NCI-H526 (cell line): ENCODE measurements around the gene ZNF600.
A peak's percentile ranks its signal among the peaks of the same experiment; 100 is the strongest.
"Not testable (repeated sequence)": the region's sequence is repeated elsewhere in the genome, so short reads cannot be mapped to it uniquely, and the experiment has no call there.

Source experiments
- DNase-seq, 2 experiments: peaks; one replicate each; lab custom pipeline; 2025; lab: John Stamatoyannopoulos, UW

The ZNF600 gene

GRCh38 chr19:52786464-52787354, at the start of gene ZNF600:
Gene ZNF600, minus strand, starts transcription at chr19:52786791. Its CDS starts 7,903 bp downstream, at chr19:52778888.
- DNase-seq: peak; percentile 83 to 94

GRCh38 chr19:52834289-52834688, 47.7 kb upstream of the ZNF600 start:
- not testable (repeated sequence) for DNase-seq

- not testable (repeated sequence) for DNase-seq
Measured at GRCh38 chr19:52833541-52833940, 47.0 kb upstream of the ZNF600 start.

DNA sequence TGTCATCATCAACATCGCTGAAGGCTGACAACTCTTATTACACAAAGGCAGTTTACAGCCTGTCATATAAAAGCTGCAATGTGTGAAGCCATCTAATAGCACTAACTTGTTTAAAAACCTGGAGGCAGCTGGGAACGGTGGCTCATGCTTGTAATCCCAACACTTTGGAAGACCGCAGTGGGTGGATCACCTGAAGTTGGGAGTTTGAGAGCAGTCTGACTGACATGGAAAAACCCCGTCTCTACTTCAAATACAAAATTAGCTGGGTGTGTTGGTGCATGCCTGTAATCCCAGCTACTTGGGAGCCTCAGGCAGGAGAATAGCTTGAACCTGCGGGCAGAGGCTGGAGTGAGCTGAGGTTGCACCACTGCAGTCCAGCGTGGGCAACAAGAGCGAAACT, 43.3 kb upstream of the ZNF600 start:
- DNase-seq: not testable (repeated sequence)

DNA sequence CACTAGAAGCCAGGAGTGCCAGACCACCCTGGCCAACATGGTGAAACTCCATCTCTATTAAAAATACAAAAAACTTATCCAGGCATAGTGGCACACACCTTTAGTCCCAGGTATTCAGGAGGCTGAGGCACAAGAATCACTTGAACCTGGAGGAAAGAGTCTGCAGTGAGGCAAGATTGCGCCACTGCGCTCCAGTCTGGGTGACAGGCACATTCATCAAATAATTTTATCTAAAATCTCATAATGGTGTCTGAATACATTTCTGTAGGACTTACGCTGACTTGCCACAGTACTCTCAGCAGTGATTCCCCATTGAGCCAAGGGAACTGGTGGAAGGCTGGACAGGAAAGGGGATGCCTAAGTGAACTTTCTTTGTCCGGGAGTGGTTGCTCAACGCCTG, 39.2 kb upstream of the ZNF600 start:
- no peak for DNase-seq

DNA sequence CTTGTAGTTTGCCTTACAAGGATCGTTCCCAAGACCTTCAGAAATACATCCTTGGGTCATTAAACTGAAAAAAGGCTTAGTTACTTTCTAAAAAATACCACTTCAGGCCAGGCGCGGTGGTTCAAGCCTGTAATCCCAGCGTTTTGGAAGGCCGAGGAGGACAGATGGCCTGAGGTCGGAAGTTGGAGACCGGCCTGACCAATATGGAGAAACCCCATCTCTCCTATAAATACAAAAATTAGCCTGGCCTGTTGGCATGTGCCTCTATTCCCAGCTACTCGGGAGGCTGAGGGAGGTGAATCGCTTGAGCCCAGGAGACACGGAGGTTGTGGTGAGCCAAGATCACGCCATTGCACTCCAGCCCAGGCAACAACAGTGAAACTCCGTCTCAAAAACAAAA, 37.1 kb upstream of the ZNF600 start:
- DNase-seq: no peak

GRCh38 chr19:52821204-52821960, 34.8 kb upstream of the ZNF600 start, which contains the start of gene ZNF28:
Gene ZNF28, minus strand, starts transcription at chr19:52821633. Its CDS starts 3,675 bp downstream, at chr19:52817958.
- DNase-seq: peak; percentile 68 to 81

- peak in 1 of 2 experiments; percentile 25 for DNase-seq
Measured at GRCh38 chr19:52820472-52821203, 34.0 kb upstream of the ZNF600 start.

DNA sequence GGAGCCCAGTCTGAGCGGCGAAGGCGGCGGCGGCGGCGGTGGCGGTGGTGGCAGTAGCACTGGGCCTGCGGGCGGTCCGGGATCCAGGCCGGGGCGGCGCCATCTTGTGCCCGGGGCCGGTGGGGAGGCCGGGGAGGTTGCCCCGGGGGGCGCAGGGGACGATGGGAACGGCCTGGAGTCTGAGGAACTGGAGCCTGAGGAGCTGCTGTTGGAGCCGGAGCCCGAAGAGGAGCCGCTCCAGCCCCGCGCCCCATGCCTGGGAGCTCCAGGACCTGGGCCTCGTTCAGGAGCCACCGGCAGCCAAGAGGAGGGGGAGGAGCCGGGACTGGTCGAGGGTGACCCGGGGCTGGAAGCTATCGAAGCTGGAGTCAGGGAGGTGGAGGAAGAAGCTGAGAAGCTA, 23.2 kb upstream of the ZNF600 start:
- no peak for DNase-seq

GRCh38 chr19:52799950-52800640, 13.5 kb upstream of the ZNF600 start:
- DNase-seq: not testable (repeated sequence)

DNA sequence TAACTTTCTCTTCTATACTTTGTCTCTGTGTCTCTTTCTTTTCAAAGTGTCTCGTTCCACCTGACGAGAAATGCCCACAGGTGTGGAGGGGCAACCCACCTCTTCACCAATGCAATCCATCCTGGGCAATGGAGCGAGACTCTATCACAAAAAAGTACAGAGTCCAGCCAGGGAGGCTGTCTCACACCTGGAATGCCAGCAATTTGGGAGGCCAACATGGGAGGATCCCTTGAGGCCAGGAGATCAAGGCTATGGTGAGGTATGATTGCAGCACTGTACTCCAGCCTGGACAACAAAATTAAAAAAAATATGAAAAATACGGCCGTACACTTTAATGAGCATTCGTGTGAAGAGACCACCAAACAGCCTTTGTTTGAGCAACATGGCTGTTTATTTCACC, 2.8 kb upstream of the ZNF600 start:
- no peak for DNase-seq

DNA sequence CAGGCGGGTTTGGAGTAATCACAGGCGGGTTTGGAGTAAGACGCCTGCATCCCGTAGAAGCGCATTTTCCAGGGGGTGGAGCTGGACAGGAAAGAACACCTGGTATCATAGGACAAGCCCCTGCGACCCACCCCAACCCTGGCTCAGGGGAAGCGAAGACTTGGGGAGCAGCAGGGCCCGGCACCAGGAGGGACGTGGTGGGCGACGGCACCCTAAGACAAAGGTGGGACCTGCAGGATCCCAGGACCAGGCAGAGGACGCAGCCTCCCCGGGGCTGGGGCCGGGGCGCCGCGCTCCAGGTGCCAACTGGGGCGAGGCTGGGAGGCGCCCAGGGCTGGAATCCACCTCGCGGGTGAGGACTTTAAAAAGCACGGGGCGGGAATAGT, 520 bp downstream of the ZNF600 start:
- peak; percentile 9 to 55 for DNase-seq

GRCh38 chr19:52785506-52785905, 1.1 kb downstream of the ZNF600 start:
- no peak for DNase-seq

DNA sequence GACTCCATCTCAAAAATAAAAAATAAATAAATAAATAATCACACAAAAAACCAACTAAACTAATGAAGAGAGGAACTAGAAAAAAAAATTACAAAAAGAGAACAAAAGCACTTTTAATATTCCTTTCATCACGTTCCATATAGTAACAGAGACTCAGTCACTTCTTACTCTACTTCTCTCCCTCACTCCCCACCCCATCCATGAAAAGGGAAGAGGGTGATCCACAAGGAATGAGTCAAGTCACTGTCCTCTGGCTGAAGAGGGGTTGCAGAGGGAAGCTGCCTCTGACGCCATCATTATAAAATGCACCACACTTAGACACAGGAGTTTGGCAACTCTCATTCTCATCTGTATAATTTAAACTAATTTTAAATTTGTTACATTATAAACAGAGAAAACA, 3.7 kb downstream of the ZNF600 start:
- not testable (repeated sequence) for DNase-seq

DNA sequence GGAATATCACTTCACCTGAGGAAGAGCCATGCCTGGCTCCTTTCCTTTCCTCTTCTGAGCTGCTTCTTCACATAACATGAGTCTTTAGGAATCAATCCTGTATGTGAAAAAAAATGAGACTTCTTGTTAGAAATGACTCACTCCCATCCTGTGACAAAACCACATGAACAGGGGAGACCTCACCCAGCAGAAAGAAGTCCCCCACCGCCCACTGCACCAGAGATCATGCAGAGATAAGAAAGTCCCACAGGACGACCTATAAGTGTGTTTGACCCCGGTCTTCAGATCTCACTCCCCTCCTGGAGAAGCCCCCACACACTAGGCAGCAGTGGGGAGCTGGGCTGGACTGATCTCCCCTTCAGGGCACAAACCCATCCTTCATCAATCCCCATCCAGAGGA, 7.8 kb downstream of the ZNF600 start:
- no peak for DNase-seq

GRCh38 chr19:52756447-52756846, 30.1 kb downstream of the ZNF600 start:
- not testable (repeated sequence) for DNase-seq

DNA sequence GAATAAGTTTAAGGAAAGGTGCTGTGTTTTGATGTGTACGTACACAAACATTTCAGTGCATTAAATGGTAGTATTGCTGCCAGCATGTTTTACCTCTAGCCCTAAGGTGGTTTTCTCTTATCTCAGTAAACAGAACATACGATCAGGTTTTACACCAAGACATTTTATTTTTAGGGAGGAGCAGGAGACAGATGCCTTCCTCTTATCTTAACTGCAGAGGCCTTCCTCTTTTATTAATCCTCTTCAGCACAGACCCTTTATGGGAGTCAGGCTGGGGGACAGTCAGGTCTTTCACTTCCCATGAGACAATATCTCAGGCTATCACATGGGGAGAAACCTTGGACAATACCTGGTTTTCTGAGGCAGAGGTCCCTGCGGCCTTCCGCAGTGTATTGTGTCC, 36.8 kb downstream of the ZNF600 start:
- DNase-seq: no peak

DNA sequence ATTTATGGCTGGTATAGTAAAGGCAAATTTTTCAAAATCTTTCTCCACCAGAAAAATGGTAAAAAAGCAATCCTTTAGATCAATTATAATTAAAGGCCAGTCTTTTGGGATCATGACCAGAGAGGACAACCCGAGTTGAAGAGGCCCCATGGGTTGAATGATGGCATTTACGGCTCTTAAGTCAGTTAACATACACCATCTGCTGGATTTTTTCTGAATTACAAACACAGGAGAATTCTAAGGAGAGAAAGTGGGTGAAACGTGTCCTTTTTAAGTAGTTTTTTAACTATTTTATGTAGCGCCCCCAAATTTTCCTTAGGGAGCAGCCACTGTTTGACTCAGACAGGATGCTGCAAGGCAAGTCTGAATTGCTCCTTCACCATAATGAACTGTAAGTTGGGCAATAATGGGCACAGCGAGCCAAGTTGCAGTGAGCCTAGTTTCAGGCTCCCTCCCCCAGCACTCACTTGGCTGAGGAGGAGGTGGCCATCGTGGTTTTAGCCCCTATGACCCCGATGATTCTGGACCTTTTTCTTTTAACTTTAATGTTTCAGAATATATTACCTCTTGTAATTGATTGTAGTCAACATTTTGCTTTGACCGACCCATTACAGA, 38.1 kb downstream of the ZNF600 start:
- DNase-seq: peak; percentile 19 to 58

DNA sequence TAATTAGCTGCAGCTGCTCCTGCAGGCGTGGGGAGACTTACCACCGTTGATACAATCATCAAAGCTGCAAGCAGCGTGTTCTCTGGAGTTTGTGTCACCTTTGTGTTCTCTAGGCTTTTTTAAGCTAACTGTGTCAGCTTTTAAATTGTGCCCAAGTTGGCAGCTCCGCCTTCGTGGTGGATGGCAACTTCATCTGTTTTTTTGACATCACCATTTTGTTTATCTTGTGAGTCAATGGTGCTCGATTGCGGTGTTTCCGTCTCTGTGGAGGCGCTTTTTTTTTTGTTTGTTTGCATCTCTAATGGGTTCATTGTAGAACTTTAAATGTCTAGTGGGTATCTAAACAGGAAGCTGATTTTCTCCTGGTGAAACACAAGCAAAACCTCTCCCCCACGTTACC, 40.7 kb downstream of the ZNF600 start:
- not testable (repeated sequence) for DNase-seq

GRCh38 chr19:52743091-52743490, 43.5 kb downstream of the ZNF600 start:
- DNase-seq: no peak

- no peak for DNase-seq
Measured at GRCh38 chr19:52742516-52742915, 44.1 kb downstream of the ZNF600 start.
